Neural crest cell (in vitro differentiated cells): Measurements from ENCODE around the gene SLC28A3. TPM values are rescaled to one million over a fixed set of nuclear protein-coding genes. Genes with fewer than 3 reads are reported as not detected.
"Not testable (repeated sequence)": the region's sequence is repeated elsewhere in the genome, so short reads cannot be mapped to it uniquely, and the experiment has no call there.

Experiments
- DNase-seq: peaks from one replicate; pipeline ENCODE4 v3.0.0; 2021; ENCODE audit warnings: low read depth, mixed read lengths, low spot score
- H3K27ac Mint-ChIP-seq: one replicate; pipeline ENCODE4 v1.8.0; 2021; ENCODE audit warnings: mild to moderate bottlenecking, mixed read lengths; ENCODE audit not compliant: unreplicated experiment
- H3K27me3 Mint-ChIP-seq: 2 replicates; pipeline ENCODE4 v1.8.0; 2021; ENCODE audit warnings: low read depth, mild to moderate bottlenecking, mixed read lengths
- H3K36me3 Mint-ChIP-seq: 2 replicates; pipeline ENCODE4 v1.8.0; 2021; ENCODE audit warnings: low read depth, mild to moderate bottlenecking, mixed read lengths
- H3K4me1 Mint-ChIP-seq: 2 replicates; pipeline ENCODE4 v1.8.0; 2021; ENCODE audit warnings: mixed read lengths
- H3K4me3 Mint-ChIP-seq: one replicate; pipeline ENCODE4 v1.8.0; 2021; ENCODE audit warnings: mild to moderate bottlenecking, mixed read lengths
- H3K9me3 Mint-ChIP-seq: 2 replicates; pipeline ENCODE4 v1.8.0; 2021; ENCODE audit warnings: mixed read lengths
- CTCF ChIP-seq: fragments of 200-600 bp; sonication (generic); conservative IDR thresholded peaks from 2 replicates; pipeline ENCODE4 v1.5.0; 2021; ENCODE audit warnings: antibody characterized with exemption, mild to moderate bottlenecking
- long read RNA-seq: library from polyadenylated mRNA; unstranded; transcript quantifications from one replicate; pipeline ENCODE4 v2.0.0, GENCODE V29; 2020
- total RNA-seq: library from RNA; stranded (reverse); gene quantifications from 2 replicates; pipeline ENCODE4 v1.2.1, GENCODE V29; 2021

Gene SLC28A3
- not detected in 2 replicates for total RNA-seq
- long read RNA-seq = 0 reads

GRCh38 chr9:84340535-84340934 lies at the start of gene SLC28A3:
TSS of gene SLC28A3 (minus strand) at chr9:84340758. CDS start at chr9:84340633, 125 bp downstream.
- DNase-seq = no peak
- Mint-ChIP-seq H3K4me1 (peaks cover 3% of the 10 kb centered on the region), H3K27ac (no peak within 1 kb of the TSS), H3K27me3 (no peaks in the 10 kb centered on the region), H3K36me3 (no peaks in the 10 kb centered on the region), H3K4me3 (no peak within 1 kb of the TSS), H3K9me3 (no peaks in the 10 kb centered on the region)
- TF ChIP-seq CTCF = no peak

- not testable (repeated sequence) for H3K4me3 Mint-ChIP-seq, H3K9me3 Mint-ChIP-seq, H3K27ac Mint-ChIP-seq, H3K4me1 Mint-ChIP-seq, DNase-seq, H3K36me3 Mint-ChIP-seq
- peaks cover 13% of the 10 kb centered on the region for H3K27me3 Mint-ChIP-seq
Measured at GRCh38 chr9:84390254-84390653, 49.7 kb upstream of the SLC28A3 start.

GRCh38 chr9:84387821-84388220 lies 47.3 kb upstream of the SLC28A3 start:
- Mint-ChIP-seq H3K4me1 (peaks cover 5% of the 10 kb centered on the region), H3K27ac (no peak overlapping the region), H3K9me3 (peaks cover 3% of the 10 kb centered on the region), H3K27me3 (peaks cover 7% of the 10 kb centered on the region), H3K36me3 (no peaks in the 10 kb centered on the region), H3K4me3 (no peak overlapping the region)
- TF ChIP-seq CTCF = no peak
- no peak for DNase-seq

- H3K4me3 Mint-ChIP-seq = no peak overlapping the region
- no peak for DNase-seq
- peaks cover 3% of the 10 kb centered on the region for H3K9me3 Mint-ChIP-seq
- H3K36me3 Mint-ChIP-seq = no peaks in the 10 kb centered on the region
- H3K27ac Mint-ChIP-seq = no peak overlapping the region
- peaks cover 5% of the 10 kb centered on the region for H3K4me1 Mint-ChIP-seq
- TF ChIP-seq CTCF = no peak
- peaks cover 4% of the 10 kb centered on the region for H3K27me3 Mint-ChIP-seq
Measured at GRCh38 chr9:84386753-84387152, 46.2 kb upstream of the SLC28A3 start.

- Mint-ChIP-seq H3K9me3 (peaks cover 3% of the 10 kb centered on the region), H3K27ac (no peak overlapping the region), H3K4me1 (peaks cover 5% of the 10 kb centered on the region), H3K27me3 (peaks cover 4% of the 10 kb centered on the region), H3K4me3 (no peak overlapping the region), H3K36me3 (no peaks in the 10 kb centered on the region)
- TF ChIP-seq CTCF = no peak
- no peak for DNase-seq
Measured at GRCh38 chr9:84385386-84386040, 45.0 kb upstream of the SLC28A3 start.

- no peak overlapping the region for H3K4me3 Mint-ChIP-seq
- no peak for TF ChIP-seq CTCF
- no peak for DNase-seq
- no peaks in the 10 kb centered on the region for H3K36me3 Mint-ChIP-seq
- H3K27me3 Mint-ChIP-seq = no peaks in the 10 kb centered on the region
- no peaks in the 10 kb centered on the region for H3K4me1 Mint-ChIP-seq
- H3K27ac Mint-ChIP-seq = no peak overlapping the region
- H3K9me3 Mint-ChIP-seq = no peaks in the 10 kb centered on the region
Measured at GRCh38 chr9:84384617-84385016, 44.1 kb upstream of the SLC28A3 start.
